SU-DHL-6 (cell line): ENCODE data around the gene MOCOS.

Experiments used
- H2AFZ ChIP-seq: fragments of 200-600 bp; sonication (generic); 2 replicates; pipeline ENCODE4 v1.6.1; 2014; ENCODE audit warnings: low read depth, mild to moderate bottlenecking, moderate library complexity, mixed read lengths, antibody characterized with exemption, low read length; ENCODE audit not compliant: severe bottlenecking
- H3F3A ChIP-seq: fragments of 200-600 bp; shearing (Covaris generic); 2 replicates; pipeline ENCODE4 v1.6.0; 2016; ENCODE audit warnings: antibody characterized with exemption, mild to moderate bottlenecking; ENCODE audit not compliant: insufficient read depth
- H3K27ac ChIP-seq: fragments of 200-600 bp; sonication (generic); 2 replicates; pipeline ENCODE4 v1.5.1; 2016; ENCODE audit warnings: low read depth, mild to moderate bottlenecking, low read length, moderate library complexity, mixed read lengths
- H3K27me3 ChIP-seq: fragments of 200-600 bp; sonication (generic), shearing (Covaris generic); 2 replicates; pipeline ENCODE4 v1.6.0; 2014; ENCODE audit warnings: mild to moderate bottlenecking, low read length
- H3K36me3 ChIP-seq: fragments of 200-600 bp; sonication (generic); 2 replicates; pipeline ENCODE4 v1.6.1; 2014; ENCODE audit warnings: mild to moderate bottlenecking, low read length, mixed read lengths
- H3K4me2 ChIP-seq: fragments of 300-600, 200-600 bp; shearing (Covaris generic), sonication (generic); 2 replicates; pipeline ENCODE4 v1.6.0; 2014; ENCODE audit warnings: low read length, low read depth, mild to moderate bottlenecking; ENCODE audit not compliant: poor library complexity, severe bottlenecking
- H3K4me3 ChIP-seq: fragments of 200-600 bp; sonication (generic); 2 replicates; pipeline ENCODE4 v1.5.1; 2014; ENCODE audit warnings: antibody characterized with exemption, low read length, mild to moderate bottlenecking, mixed read lengths; ENCODE audit not compliant: insufficient read depth, poor library complexity, severe bottlenecking
- H3K79me2 ChIP-seq: fragments of 200-600 bp; sonication (generic); 2 replicates; pipeline ENCODE4 v1.6.1; 2014; ENCODE audit warnings: mild to moderate bottlenecking, low read length, moderate library complexity; ENCODE audit not compliant: insufficient read depth
- H3K9ac ChIP-seq: fragments of 200-600 bp; sonication (generic); 2 replicates; pipeline ENCODE4 v1.7.0; 2014; ENCODE audit warnings: mild to moderate bottlenecking, low read length
- H3K9me2 ChIP-seq: fragments of 200-600 bp; sonication (generic); replicated peaks from 2 replicates; pipeline ENCODE4 v1.6.1; 2014; ENCODE audit warnings: low read length; ENCODE audit not compliant: insufficient read depth
- H3K9me3 ChIP-seq: fragments of 200-600 bp; sonication (generic); 2 replicates; pipeline ENCODE4 v1.6.1; 2014; ENCODE audit warnings: low read length, mixed read lengths; ENCODE audit not compliant: insufficient read depth
- H4K20me1 ChIP-seq: fragments of 200-600 bp; sonication (generic); 2 replicates; pipeline ENCODE4 v1.6.1; 2014; ENCODE audit warnings: low read depth, mild to moderate bottlenecking, antibody characterized with exemption, low read length, moderate library complexity, mixed read lengths
- EZH2phosphoT487 ChIP-seq: fragments of 200-600 bp; sonication (generic), shearing (Covaris generic); conservative IDR thresholded peaks from 2 replicates; pipeline ENCODE4 v1.6.1; 2018; ENCODE audit warnings: mild to moderate bottlenecking, antibody characterized with exemption, low read length, moderate library complexity, mixed read lengths
- TF ChIP-seq, protein P1 (sequence below): fragments of 200-600 bp; sonication (generic); IDR thresholded peaks from one replicate; pipeline ENCODE4 v1.5.1; 2017; ENCODE audit warnings: antibody characterized with exemption, mild to moderate bottlenecking, low read length, moderate library complexity; ENCODE audit not compliant: insufficient read depth, poor library complexity, severe bottlenecking

MOCOS gene

DNA sequence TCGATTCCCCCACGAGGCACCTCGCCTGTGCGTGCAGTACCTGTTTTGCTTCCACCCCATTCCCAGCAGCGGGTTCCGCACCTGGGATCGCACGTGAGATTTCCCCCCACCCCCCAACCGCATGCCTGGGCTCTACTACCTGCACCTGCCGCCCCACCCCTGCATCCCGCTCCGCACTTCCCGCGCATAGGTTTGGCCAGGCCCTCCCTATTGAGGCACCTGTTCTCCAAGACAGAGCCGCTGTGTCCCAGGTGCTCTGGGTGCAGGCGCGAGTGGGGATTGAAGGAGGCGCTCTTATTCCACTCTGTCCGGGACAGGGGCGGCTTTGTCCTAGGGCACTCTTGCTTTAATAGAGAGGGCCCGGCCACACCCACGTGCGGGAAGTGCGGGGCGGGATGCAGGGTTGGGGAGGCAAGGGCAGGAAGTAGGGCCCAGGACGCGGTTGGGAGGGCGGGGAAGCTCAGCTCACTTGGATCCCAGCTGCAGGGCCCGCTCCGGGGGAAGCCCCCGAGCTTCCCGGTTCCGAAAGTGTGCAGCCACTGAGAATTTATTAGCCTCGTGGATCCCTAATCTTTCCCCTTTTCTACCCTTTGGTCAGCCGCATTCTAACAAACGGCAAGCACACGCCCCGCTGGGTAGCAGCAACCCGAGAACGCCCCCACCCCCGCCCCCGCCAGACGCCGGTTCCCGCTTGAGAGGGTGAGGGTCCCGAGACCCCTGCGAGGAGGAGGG is 670 bp upstream of the MOCOS start:
- H2AFZ ChIP-seq, result peak overlapping the region; percentile 58
- no peaks in the 10 kb centered on the region for H3K9me2 ChIP-seq
- H3K4me2 ChIP-seq, result peak overlapping the region; percentile 46
- H3K9me3 ChIP-seq, result no peaks in the 10 kb centered on the region
- no peaks in the 10 kb centered on the region for H3K79me2 ChIP-seq
- H3K36me3 ChIP-seq, result no peaks in the 10 kb centered on the region
- TF ChIP-seq, protein P1, sequence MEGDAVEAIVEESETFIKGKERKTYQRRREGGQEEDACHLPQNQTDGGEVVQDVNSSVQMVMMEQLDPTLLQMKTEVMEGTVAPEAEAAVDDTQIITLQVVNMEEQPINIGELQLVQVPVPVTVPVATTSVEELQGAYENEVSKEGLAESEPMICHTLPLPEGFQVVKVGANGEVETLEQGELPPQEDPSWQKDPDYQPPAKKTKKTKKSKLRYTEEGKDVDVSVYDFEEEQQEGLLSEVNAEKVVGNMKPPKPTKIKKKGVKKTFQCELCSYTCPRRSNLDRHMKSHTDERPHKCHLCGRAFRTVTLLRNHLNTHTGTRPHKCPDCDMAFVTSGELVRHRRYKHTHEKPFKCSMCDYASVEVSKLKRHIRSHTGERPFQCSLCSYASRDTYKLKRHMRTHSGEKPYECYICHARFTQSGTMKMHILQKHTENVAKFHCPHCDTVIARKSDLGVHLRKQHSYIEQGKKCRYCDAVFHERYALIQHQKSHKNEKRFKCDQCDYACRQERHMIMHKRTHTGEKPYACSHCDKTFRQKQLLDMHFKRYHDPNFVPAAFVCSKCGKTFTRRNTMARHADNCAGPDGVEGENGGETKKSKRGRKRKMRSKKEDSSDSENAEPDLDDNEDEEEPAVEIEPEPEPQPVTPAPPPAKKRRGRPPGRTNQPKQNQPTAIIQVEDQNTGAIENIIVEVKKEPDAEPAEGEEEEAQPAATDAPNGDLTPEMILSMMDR, result no peak
- no peak for TF ChIP-seq EZH2phosphoT487
- H4K20me1 ChIP-seq, result no peaks in the 10 kb centered on the region
- H3K4me3 ChIP-seq, result peak overlapping the region; percentile 8
- no peaks in the 10 kb centered on the region for H3F3A ChIP-seq
- no peak overlapping the region; the same call in 1 of the 2 replicates for H3K9ac ChIP-seq
- no peak overlapping the region for H3K27ac ChIP-seq
- no peaks in the 10 kb centered on the region for H3K27me3 ChIP-seq

DNA sequence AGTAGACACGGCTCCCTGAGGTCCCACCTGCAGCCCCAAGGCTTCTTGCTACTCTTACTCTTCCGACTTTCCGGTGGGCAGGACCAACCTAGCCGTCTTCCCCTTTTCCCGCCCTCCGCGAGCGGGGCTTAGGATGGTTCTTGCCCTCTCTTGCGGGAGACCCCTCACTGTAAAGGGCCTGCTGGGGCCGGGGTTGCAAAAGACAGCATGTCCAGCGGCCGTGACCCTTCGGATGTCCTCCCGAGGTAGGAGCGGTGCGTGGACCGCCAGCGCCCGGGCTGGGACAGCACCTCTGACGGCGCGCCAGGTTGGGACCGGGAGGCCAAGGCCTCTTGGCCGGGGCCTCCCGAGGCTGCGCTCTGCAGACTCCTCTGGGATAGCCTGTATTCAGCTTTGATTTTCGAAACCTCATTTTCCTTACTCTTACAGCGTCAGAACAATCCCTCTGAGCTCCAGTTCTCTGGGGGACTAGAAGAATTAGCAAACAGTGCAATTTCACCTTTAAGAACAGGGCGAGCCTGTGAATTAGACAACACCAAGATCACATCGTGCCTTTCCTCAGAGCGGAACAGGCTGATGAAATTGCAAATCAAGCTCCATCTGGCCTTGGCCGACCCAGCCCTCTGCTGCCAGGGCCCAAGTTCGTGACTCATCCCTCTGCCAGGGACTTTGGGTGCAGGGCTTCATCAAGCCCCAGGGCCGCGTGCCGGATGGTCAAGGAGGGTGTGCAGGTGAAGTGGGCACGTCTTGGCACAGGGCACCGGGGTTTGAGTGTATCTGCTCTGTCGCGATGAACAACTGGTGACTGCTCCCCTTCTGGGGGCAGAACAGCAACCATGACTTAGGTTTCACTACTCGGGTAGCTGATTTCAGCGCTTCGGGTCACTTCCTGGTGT is 777 bp downstream of the MOCOS start:
- H3K9me2 ChIP-seq, result no peaks in the 10 kb centered on the region
- H3K27me3 ChIP-seq, result no peaks in the 10 kb centered on the region
- no peak overlapping the region for H2AFZ ChIP-seq
- no peaks in the 10 kb centered on the region for H3K79me2 ChIP-seq
- H3K9ac ChIP-seq, result no peak overlapping the region
- H3F3A ChIP-seq, result no peaks in the 10 kb centered on the region
- TF ChIP-seq, protein P1, result no peak
- TF ChIP-seq EZH2phosphoT487, result no peak
- H3K4me2 ChIP-seq, result no peak overlapping the region
- no peaks in the 10 kb centered on the region for H3K36me3 ChIP-seq
- no peak overlapping the region for H3K27ac ChIP-seq
- H3K4me3 ChIP-seq, result no peak overlapping the region
- no peaks in the 10 kb centered on the region for H4K20me1 ChIP-seq
- no peaks in the 10 kb centered on the region for H3K9me3 ChIP-seq

DNA sequence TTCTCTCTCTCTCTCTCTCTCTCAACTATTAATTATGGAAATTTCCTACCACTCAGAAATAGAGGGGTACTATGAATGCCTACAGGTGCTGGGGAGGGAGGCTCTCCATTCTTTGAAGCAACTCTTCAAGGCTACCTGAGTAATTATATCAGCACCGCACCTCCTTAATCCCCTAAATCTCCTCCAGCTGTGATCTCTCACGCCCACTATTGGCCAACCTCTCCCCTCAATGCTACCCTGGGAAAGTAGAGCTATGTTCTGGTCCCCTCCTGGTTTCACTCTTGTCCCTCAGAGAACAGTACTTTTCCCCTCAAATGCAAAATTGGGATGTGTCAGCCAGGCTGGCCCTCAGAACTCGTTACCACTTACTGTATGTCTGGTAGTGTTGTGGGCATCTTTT is 1.6 kb downstream of the MOCOS start:
- Histone ChIP-seq H3K4me3 (no peak overlapping the region), H3K27ac (no peak overlapping the region), H3K27me3 (no peaks in the 10 kb centered on the region), H3K4me2 (no peak overlapping the region), H3K36me3 (no peaks in the 10 kb centered on the region), H2AFZ (no peak overlapping the region), H3K9ac (no peak overlapping the region), H3K79me2 (no peaks in the 10 kb centered on the region), H3F3A (no peaks in the 10 kb centered on the region), H3K9me2 (no peaks in the 10 kb centered on the region), H4K20me1 (no peaks in the 10 kb centered on the region), H3K9me3 (no peaks in the 10 kb centered on the region)
- TF ChIP-seq, protein P1, result no peak
- TF ChIP-seq EZH2phosphoT487, result no peak
